Myocyte (in vitro differentiated cells): ENCODE measurements around the gene IMPDH2. TPM values are rescaled to one million over a fixed set of nuclear protein-coding genes. Genes with fewer than 3 reads are reported as not detected.
"Not testable (repeated sequence)": the region's sequence is repeated elsewhere in the genome, so short reads cannot be mapped to it uniquely, and the experiment has no call there.

Experiments
- DNase-seq: peaks from one replicate; pipeline ENCODE4 v3.0.0-alpha.2; 2012; ENCODE audit warnings: low read depth
- total RNA-seq: library from RNA; depleted of rRNA; stranded (reverse); fragments of >200 nt; gene quantifications from 2 replicates; pipeline ENCODE4 v1.2.3, GENCODE V29; 2014

IMPDH2 gene
- total RNA-seq, 1 donor from 2014 or later, result 242 TPM

GRCh38 chr3:49021813-49022687 lies 7.1 kb downstream of the IMPDH2 start, which contains the start of gene NDUFAF3:
TSS of gene NDUFAF3 (plus strand) at chr3:49022121. CDS start at chr3:49022145, 24 bp downstream.
- DNase-seq, result peak; percentile 98

GRCh38 chr3:49021213-49021812 lies 7.9 kb downstream of the IMPDH2 start:
- DNase-seq, result peak; percentile 99

GRCh38 chr3:49020330-49021212 lies 8.6 kb downstream of the IMPDH2 start:
- peak; percentile 62 for DNase-seq

DNA sequence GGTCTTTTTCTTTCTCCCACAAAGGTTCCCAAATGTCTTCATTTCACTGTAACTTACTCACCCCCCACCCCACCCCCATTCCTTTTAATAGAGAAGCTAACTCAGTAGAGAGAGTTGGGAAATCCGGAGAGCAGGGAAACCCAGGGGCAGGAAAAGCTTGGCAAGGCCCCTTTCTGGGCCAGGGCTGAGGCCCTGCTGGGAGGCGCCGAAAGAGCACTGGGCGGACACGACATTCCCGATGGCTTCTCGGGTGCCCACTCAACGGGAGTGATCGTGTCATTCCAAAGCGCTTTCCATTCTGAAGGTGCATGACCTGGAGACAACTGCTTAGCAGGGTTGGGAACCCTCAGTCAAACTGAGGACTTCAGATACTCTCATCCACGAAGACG lies 9.3 kb downstream of the IMPDH2 start:
- DNase-seq, result no peak

- DNase-seq, result no peak
These were observed 10.5 kb downstream of the IMPDH2 start for GRCh38 chr3:49018707-49019006.

- peak; percentile 75 for DNase-seq
These were observed 11.1 kb downstream of the IMPDH2 start, which contains the start of gene DALRD3 for GRCh38 chr3:49017971-49018706. TSS of gene DALRD3 (minus strand) at chr3:49018580. CDS start at chr3:49018564, 16 bp downstream.

- DNase-seq, result peak; percentile 55
These were observed 11.8 kb downstream of the IMPDH2 start for GRCh38 chr3:49017229-49017970.

DNA sequence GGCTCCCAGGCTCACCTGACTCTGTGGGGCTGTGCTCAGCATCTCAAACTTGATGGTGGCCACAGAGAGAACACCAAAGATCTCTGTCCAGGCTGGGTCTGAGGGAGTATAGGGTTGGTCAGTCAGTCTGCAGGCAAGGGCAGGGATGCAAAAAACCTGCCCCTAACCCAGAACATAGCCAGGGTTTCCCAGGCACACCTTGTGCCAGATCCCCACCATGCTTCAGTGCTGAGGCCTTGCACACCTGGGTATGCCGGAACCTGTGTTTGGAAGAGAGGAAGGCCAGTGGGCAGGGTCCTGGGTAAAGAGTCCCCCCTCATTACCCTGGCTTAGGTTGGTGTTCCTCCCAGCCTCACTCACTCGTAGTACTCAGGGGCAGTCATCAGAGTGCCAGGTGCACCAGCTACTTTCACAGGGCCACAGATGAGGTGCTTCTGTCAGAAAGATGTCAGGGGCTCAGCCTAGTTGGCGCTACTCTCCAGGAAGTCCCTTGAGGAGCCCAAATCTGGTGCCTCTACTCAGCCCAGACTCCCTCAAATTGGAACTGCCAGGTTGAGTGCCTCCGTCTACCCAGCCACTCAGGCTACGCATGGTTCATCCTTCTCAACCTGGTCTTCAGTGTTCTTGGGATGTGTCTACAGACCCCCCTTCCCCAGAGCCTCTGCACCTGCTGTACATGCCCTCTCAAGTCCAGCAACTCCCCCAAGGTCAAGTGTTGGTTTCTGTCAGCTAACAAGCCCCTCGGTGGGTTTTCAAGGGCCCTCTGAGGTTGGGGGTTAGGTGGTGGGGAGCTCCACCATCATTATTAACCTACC lies 12.6 kb downstream of the IMPDH2 start:
- DNase-seq, result no peak

GRCh38 chr3:49015765-49016164 lies 13.4 kb downstream of the IMPDH2 start:
- DNase-seq, result no peak

GRCh38 chr3:49015072-49015471 lies 14.1 kb downstream of the IMPDH2 start:
- no peak for DNase-seq

- DNase-seq, result peak; percentile 89
These were observed 15.2 kb downstream of the IMPDH2 start for GRCh38 chr3:49013738-49014660.

- DNase-seq, result peak; percentile 92
These were observed 16.0 kb downstream of the IMPDH2 start for GRCh38 chr3:49013113-49013737.

- peak; percentile 78 for DNase-seq
These were observed 16.7 kb downstream of the IMPDH2 start for GRCh38 chr3:49012441-49013017.

DNA sequence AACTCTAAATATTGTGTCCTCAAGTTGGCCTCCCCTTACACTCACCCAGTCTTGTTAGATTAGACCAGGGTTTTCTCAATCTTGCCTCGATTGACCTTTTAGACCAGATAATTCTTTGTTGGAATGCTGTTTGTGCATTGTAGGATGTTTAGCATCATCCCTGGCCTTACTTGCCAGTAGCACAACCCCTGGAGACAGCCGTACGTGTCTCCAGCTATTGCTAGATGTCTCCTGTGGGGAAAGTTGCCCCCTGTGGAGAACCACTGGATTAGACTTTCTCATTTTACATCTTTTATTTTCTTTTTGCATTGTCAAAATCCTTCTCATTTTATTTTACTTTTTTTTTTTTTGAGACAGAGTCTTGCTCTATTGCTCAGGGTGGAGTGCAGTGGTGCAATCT lies 19.8 kb downstream of the IMPDH2 start:
- DNase-seq, result no peak

DNA sequence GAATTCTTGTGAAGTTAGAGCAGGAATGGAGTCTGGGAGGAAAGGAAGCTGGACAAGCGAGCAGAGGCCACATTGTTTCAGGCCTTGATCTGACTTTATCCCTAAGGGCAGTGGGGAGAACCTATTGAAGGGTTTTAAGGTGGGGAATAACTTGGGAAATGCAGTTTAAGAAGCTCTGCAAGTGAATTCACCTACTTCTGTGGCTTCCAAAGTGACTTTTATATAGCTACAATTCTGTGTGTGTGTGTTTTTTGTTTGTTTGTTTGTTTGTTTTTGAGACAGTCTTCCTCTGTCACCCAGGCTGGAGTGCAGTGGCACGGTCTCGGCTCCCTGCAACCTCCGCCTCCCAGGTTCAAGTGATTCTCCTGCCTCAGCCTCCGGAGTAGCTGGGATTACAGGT lies 20.6 kb downstream of the IMPDH2 start:
- DNase-seq, result not testable (repeated sequence)

- peak; percentile 88 for DNase-seq
These were observed 21.2 kb downstream of the IMPDH2 start for GRCh38 chr3:49007771-49008528.
